Fibroblast of lung (primary cell): ENCODE results near the gene EGF. TPM values are rescaled to one million over a fixed set of nuclear protein-coding genes. Genes with fewer than 3 reads are reported as not detected.

Experiments used
- DNase-seq, 2 donors: peaks; one replicate each; pipeline versions ENCODE4 v3.0.0 to v3.0.0-alpha.2; 2010; ENCODE audit warnings: low read depth in 2 of 2
- H2AFZ ChIP-seq: 2 replicates; pipeline ENCODE4 v1.5.1; 2012; ENCODE audit warnings: low read length, control low read depth, inconsistent platforms
- H3K27ac ChIP-seq: 2 replicates; pipeline ENCODE4 v1.5.1; 2011; ENCODE audit warnings: low read length, control low read depth; ENCODE audit not compliant: insufficient read depth
- H3K27me3 ChIP-seq: 2 replicates; pipeline ENCODE4 v1.5.1; 2011; ENCODE audit warnings: mild to moderate bottlenecking, low read length; ENCODE audit not compliant: control insufficient read depth, insufficient read depth
- H3K36me3 ChIP-seq: 2 replicates; pipeline ENCODE4 v1.5.1; 2011; ENCODE audit warnings: low read length; ENCODE audit not compliant: control insufficient read depth, insufficient read depth
- H3K4me1 ChIP-seq: 2 replicates; pipeline ENCODE4 v1.5.1; 2011; ENCODE audit warnings: low read length; ENCODE audit not compliant: control insufficient read depth, insufficient read depth; ENCODE audit errors: extremely low read depth
- H3K4me2 ChIP-seq: 2 replicates; pipeline ENCODE4 v1.5.1; 2011; ENCODE audit warnings: low read length, control low read depth; ENCODE audit not compliant: insufficient read depth; ENCODE audit errors: extremely low read depth
- H3K4me3 ChIP-seq, 4 experiments: fragments of 200-600 bp in 1 of 4; sonication (generic) in 1 of 4; replicated peaks in 1 of 4; 2 replicates each; pipeline ENCODE4 v1.5.1; 2011 to 2016; ENCODE audit warnings: low read length in 4 of 4, low read depth in 3 of 4, mild to moderate bottlenecking in 3 of 4, control low read depth in 2 of 4, inconsistent platforms in 1 of 4, mixed read lengths in 1 of 4; ENCODE audit not compliant: insufficient read depth in 1 of 4; ENCODE audit errors: control extremely low read depth in 1 of 4
- H3K79me2 ChIP-seq: 2 replicates; pipeline ENCODE4 v1.5.1; 2012; ENCODE audit warnings: mild to moderate bottlenecking, low read length, inconsistent platforms; ENCODE audit not compliant: control insufficient read depth, insufficient read depth
- H3K9ac ChIP-seq: 2 replicates; pipeline ENCODE4 v1.5.1; 2011; ENCODE audit warnings: mild to moderate bottlenecking, low read length, control low read depth; ENCODE audit not compliant: insufficient read depth
- H3K9me3 ChIP-seq: 2 replicates; pipeline ENCODE4 v1.5.1; 2012; ENCODE audit warnings: low read depth, low read length; ENCODE audit not compliant: control insufficient read depth, insufficient read depth
- H4K20me1 ChIP-seq: 2 replicates; pipeline ENCODE4 v1.5.1; 2011; ENCODE audit warnings: low read length; ENCODE audit not compliant: control insufficient read depth, insufficient read depth; ENCODE audit errors: extremely low read depth
- EZH2 ChIP-seq: IDR thresholded peaks from 2 replicates; pipeline ENCODE4 v1.5.1; 2012; ENCODE audit warnings: low read length, control low read depth, mild to moderate bottlenecking; ENCODE audit errors: missing control alignments
- polyA plus RNA-seq, 2 donors: library from polyadenylated mRNA; depleted of rRNA in 1 of 2; stranded (reverse) in 1 of 2; unstranded in 1 of 2; fragments of >200 nt; gene quantifications; 2 replicates each; pipeline ENCODE4 v1.2.1, GENCODE V29; 2011 to 2012; ENCODE audit warnings: missing spikeins in 1 of 2
- total RNA-seq: library from RNA; depleted of rRNA; stranded (reverse); fragments of >200 nt; gene quantifications from 2 replicates; pipeline ENCODE4 v1.2.1, GENCODE V29; 2014
- TF ChIP-seq, protein P1 (sequence below), 2 donors: IDR thresholded peaks in 1 of 2; conservative IDR thresholded peaks in 1 of 2; 1 replicate in 1 of 2; 2 replicates in 1 of 2; pipeline ENCODE4 v1.5.1; 2011 to 2012; ENCODE audit warnings: low read length in 2 of 2, control low read depth in 1 of 2, inconsistent platforms in 1 of 2, low read depth in 1 of 2, mild to moderate bottlenecking in 1 of 2

EGF gene
- total and polyA plus RNA-seq, 2 donors (not counting 1 experiment from before 2014, with no cell fraction given), result 0.59 to 0.83 TPM

- H4K20me1 ChIP-seq, result no peaks in the 10 kb centered on the region
- TF ChIP-seq, protein P1, sequence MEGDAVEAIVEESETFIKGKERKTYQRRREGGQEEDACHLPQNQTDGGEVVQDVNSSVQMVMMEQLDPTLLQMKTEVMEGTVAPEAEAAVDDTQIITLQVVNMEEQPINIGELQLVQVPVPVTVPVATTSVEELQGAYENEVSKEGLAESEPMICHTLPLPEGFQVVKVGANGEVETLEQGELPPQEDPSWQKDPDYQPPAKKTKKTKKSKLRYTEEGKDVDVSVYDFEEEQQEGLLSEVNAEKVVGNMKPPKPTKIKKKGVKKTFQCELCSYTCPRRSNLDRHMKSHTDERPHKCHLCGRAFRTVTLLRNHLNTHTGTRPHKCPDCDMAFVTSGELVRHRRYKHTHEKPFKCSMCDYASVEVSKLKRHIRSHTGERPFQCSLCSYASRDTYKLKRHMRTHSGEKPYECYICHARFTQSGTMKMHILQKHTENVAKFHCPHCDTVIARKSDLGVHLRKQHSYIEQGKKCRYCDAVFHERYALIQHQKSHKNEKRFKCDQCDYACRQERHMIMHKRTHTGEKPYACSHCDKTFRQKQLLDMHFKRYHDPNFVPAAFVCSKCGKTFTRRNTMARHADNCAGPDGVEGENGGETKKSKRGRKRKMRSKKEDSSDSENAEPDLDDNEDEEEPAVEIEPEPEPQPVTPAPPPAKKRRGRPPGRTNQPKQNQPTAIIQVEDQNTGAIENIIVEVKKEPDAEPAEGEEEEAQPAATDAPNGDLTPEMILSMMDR (conservative IDR thresholded peaks at IDR 0.05 in 1 of 2, IDR thresholded peaks at IDR 0.05 in 1 of 2; ENCODE audit: low read depth in 1 of 2, low read length in 2 of 2), result no peak
- TF ChIP-seq EZH2, result no peak
Observed at GRCh38 chr4:109915385-109916026, 2.8 kb downstream of the EGF start.

GRCh38 chr4:109916027-109916409 is 3.3 kb downstream of the EGF start:
- TF ChIP-seq EZH2, result no peak
- TF ChIP-seq, protein P1 (conservative IDR thresholded peaks at IDR 0.05 in 1 of 2, IDR thresholded peaks at IDR 0.05 in 1 of 2; ENCODE audit: low read depth in 1 of 2, low read length in 2 of 2), result no peak
- H3K4me2 ChIP-seq, result no peak overlapping the region
- H2AFZ ChIP-seq, result no peak overlapping the region
- no peak overlapping the region for H3K9ac ChIP-seq
- no peaks in the 10 kb centered on the region for H3K36me3 ChIP-seq
- no peak overlapping the region for H3K27ac ChIP-seq
- no peaks in the 10 kb centered on the region for H3K27me3 ChIP-seq
- no peaks in the 10 kb centered on the region for H3K79me2 ChIP-seq
- H3K4me3 ChIP-seq, result no peak overlapping the region
- DNase-seq, result no peak
- no peaks in the 10 kb centered on the region for H3K4me1 ChIP-seq
- H4K20me1 ChIP-seq, result no peaks in the 10 kb centered on the region
- H3K9me3 ChIP-seq, result no peaks in the 10 kb centered on the region

More at GRCh38 chr4:109915385-109916026, 2.8 kb downstream of the EGF start:
- Histone ChIP-seq H3K79me2 (no peaks in the 10 kb centered on the region), H3K9me3 (no peaks in the 10 kb centered on the region), H3K9ac (no peak overlapping the region), H3K27me3 (no peaks in the 10 kb centered on the region), H2AFZ (no peak overlapping the region), H3K36me3 (no peaks in the 10 kb centered on the region), H3K27ac (no peak overlapping the region), H3K4me3 (no peak overlapping the region), H3K4me2 (no peak overlapping the region), H3K4me1 (no peaks in the 10 kb centered on the region)
- DNase-seq, result no peak

DNA sequence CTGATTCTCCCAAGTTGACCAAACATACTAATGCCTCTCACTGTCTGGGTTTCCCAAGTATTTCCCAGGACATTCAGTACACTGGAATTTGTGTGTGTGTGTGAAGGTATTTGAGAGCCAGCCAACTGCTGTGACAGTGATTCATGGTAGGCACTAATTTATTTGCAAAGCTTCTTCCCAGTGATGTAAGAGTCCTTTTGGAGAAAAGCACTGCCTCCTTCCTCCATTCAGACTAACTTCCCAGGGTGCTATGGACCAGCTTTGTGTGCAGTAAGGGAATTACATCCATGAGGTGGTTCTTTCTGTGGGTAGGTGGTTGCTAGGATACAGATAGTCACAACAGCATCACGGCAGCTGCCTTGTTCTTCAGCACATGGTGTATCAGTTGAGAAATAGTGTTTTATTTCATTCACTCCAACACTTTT is 8.7 kb downstream of the EGF start:
- H2AFZ ChIP-seq, result no peak overlapping the region
- H3K9me3 ChIP-seq, result no peaks in the 10 kb centered on the region
- H4K20me1 ChIP-seq, result no peaks in the 10 kb centered on the region
- H3K9ac ChIP-seq, result no peak overlapping the region
- H3K36me3 ChIP-seq, result no peaks in the 10 kb centered on the region
- peak; percentile 34 to 99 for DNase-seq
- H3K4me1 ChIP-seq, result no peaks in the 10 kb centered on the region
- H3K4me2 ChIP-seq, result no peak overlapping the region
- H3K79me2 ChIP-seq, result no peaks in the 10 kb centered on the region
- no peaks in the 10 kb centered on the region for H3K27me3 ChIP-seq
- no peak overlapping the region for H3K4me3 ChIP-seq
- TF ChIP-seq, protein P1 (conservative IDR thresholded peaks at IDR 0.05 in 1 of 2, IDR thresholded peaks at IDR 0.05 in 1 of 2; ENCODE audit: low read depth in 1 of 2, low read length in 2 of 2), result no peak
- no peak for TF ChIP-seq EZH2
- no peak overlapping the region for H3K27ac ChIP-seq
